Vagina (tissue), 2 donors: ENCODE results near the gene HOXB6.

Experiments used
- CTCF ChIP-seq, 3 experiments: fragments of 450-650 bp in 2 of 3; fragments of 200-600 bp in 1 of 3; sonication (generic) in 1 of 3; IDR thresholded peaks; one replicate each; pipeline ENCODE4 v1.5.1; 2017 to 2019; ENCODE audit warnings: antibody characterized with exemption in 3 of 3, mild to moderate bottlenecking in 2 of 3, moderate library complexity in 2 of 3
- POLR2A ChIP-seq, 2 donors: fragments of 450-650 bp; IDR thresholded peaks; one replicate each; pipeline ENCODE4 v1.6.1; 2017; ENCODE audit warnings: antibody characterized with exemption in 2 of 2, mild to moderate bottlenecking in 2 of 2, moderate library complexity in 2 of 2
- POLR2AphosphoS5 ChIP-seq, 2 donors: sonication (generic); formaldehyde crosslinking; IDR thresholded peaks; one replicate each; pipeline ENCODE4 v1.9.0; 2017; ENCODE audit warnings: antibody characterized with exemption in 2 of 2, mild to moderate bottlenecking in 2 of 2, low read depth in 1 of 2; ENCODE audit not compliant: insufficient read depth in 1 of 2

- TF ChIP-seq CTCF (IDR thresholded peaks at IDR 0.05) (no peak), POLR2AphosphoS5 (IDR thresholded peaks at IDR 0.05; ENCODE audit: insufficient read depth in 1 of 2, low read depth in 1 of 2) (no peak), POLR2A (IDR thresholded peaks at IDR 0.05) (no peak)
These were observed 4.2 kb upstream of the HOXB6 start for GRCh38 chr17:48609033-48609432.
